GM23248 (cell line): Measurements from ENCODE around the gene PELI3.

Experiments used
- EZH2 ChIP-seq: fragments of 200-600 bp; sonication (generic); IDR thresholded peaks from 2 replicates; pipeline ENCODE4 v1.6.1; 2018; ENCODE audit warnings: antibody characterized with exemption, mild to moderate bottlenecking; ENCODE audit not compliant: insufficient read depth, poor library complexity, severe bottlenecking
- EZH2phosphoT487 ChIP-seq: fragments of 200-600 bp; sonication (generic); IDR thresholded peaks from 2 replicates; pipeline ENCODE4 v1.6.1; 2018; ENCODE audit warnings: antibody characterized with exemption, moderate library complexity, mild to moderate bottlenecking, low read depth; ENCODE audit not compliant: insufficient read depth

DNA sequence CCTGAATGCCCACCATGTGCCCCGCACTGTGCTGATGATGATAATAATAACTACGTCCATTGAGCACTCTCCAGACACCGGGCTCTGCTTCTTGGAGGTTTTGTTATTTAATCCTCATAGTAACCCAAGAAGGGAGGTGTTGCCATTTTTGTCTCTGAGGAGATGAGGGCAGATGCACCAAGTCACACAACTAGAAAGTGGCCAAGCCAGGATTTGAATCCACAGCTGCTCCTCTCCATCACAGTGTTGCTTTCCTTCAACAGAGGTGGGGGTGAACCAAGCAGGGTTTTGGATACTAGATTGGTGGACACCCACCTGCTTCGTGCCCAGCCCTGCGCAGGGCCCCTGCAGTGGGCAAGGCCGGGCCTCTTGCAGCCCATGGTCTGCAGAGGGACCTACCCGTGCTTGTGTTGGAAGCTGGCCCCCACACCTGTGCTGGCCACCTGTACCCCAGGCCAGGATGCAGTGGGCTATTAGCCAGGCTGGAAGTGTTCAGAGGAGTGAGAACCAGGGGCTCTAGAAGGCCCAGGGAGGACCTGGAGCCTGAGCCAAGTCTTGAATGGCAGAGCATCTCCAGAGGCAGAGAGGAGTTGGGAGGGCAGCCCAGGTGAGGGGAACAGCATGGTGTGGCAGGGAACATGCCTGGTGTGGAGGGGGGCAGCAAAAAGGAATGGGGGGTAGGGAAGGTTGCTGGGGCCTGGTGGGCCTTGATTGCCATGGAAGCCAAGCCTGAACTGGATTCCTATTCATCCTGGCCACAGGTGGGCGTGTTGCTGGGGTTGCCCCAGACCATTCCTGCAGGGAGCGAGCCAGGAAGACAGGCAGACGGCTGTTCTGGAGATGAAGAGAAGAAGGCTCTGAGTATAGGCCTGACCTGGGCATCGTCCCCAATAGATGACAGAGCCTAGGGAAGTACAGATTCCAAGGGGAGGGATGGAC lies 10.8 kb downstream of the PELI3 start:
- no peak for TF ChIP-seq EZH2phosphoT487
- no peak for TF ChIP-seq EZH2
